Left renal cortex interstitium (tissue), 4 donors: ENCODE results near the gene ACSF2. TPM values are rescaled to one million over a fixed set of nuclear protein-coding genes. Genes with fewer than 3 reads are reported as not detected.
"Not testable (repeated sequence)": the region's sequence is repeated elsewhere in the genome, so short reads cannot be mapped to it uniquely, and the experiment has no call there.

Experiments
- DNase-seq, 4 donors: peaks; one replicate each; pipeline ENCODE4 v3.0.0-alpha.2; 2013; ENCODE audit warnings: low read depth in 4 of 4, low spot score in 2 of 4, missing footprints in 1 of 4
- polyA plus RNA-seq, 4 donors: library from polyadenylated mRNA; unstranded; fragments of 120-200 nt; gene quantifications; one replicate each; pipeline ENCODE4 v1.2.1, GENCODE V29; 2013; ENCODE audit not compliant: insufficient read length in 4 of 4

The ACSF2 gene
- polyA plus RNA-seq, 4 donors = 65.3 to 117 (median 100) TPM

GRCh38 chr17:50461550-50462132 is 35.6 kb downstream of the ACSF2 start:
- DNase-seq = no peak

DNA sequence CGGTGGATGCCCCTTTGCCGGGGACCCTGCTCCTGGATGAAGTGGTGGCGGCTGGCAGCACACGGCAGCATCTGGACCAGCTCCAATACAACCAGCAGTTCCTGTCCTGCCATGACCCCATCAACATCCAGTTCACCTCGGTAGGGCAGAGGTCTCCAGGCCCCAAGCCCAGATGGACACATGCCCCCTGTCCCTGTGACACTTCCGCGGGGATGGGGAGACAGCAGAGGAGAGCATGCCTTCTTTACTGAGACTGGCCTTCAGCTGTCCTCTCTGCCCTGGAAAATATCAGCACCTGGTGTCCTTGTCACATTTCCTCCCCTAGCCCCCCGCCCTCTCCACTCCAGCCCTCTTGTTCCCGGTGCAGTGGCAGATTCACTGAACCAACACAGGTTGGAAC is 36.4 kb downstream of the ACSF2 start:
- no peak for DNase-seq

DNA sequence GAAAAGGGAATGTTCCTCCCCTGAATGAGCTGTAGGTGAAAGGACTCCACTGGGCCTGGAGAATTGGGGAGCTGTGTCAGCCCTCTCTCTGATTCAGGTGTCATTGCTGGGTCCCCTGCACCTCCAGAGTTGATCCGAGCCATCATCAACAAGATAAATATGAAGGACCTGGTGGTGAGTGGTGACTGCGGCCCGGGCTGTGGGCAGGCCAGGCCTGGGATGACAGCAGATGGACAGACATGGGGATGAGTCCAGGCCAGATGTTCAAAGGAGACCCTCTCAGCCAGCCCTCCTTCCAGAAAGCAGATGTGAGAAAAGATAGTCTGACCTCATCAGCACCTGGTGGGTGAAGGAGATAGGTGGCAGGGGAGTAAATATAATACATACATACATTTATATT is 38.1 kb downstream of the ACSF2 start:
- no peak for DNase-seq

- no peak for DNase-seq
These were observed 38.7 kb downstream of the ACSF2 start for GRCh38 chr17:50464736-50465135.

GRCh38 chr17:50465171-50465570 is 39.2 kb downstream of the ACSF2 start:
- DNase-seq = no peak

DNA sequence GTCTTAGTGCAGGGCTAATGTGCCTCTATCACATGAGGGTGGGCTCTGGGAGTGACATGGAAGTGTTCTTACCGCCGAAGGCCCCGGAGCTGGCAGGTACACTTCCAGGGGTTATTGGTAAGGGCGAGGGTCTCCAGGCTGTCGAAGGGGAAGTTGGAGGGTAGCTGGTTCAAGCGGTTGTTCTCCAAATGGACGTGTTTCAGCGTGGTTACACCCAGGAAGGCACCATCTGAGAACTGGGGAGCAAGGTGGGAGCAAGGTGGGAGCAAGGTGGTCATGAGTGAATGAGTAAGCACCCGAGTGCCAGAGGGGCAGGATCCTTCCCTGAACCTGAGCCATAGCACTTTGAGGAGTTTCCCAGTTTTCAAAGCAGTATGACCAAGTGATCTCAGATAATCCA is 39.6 kb downstream of the ACSF2 start:
- no peak for DNase-seq

DNA sequence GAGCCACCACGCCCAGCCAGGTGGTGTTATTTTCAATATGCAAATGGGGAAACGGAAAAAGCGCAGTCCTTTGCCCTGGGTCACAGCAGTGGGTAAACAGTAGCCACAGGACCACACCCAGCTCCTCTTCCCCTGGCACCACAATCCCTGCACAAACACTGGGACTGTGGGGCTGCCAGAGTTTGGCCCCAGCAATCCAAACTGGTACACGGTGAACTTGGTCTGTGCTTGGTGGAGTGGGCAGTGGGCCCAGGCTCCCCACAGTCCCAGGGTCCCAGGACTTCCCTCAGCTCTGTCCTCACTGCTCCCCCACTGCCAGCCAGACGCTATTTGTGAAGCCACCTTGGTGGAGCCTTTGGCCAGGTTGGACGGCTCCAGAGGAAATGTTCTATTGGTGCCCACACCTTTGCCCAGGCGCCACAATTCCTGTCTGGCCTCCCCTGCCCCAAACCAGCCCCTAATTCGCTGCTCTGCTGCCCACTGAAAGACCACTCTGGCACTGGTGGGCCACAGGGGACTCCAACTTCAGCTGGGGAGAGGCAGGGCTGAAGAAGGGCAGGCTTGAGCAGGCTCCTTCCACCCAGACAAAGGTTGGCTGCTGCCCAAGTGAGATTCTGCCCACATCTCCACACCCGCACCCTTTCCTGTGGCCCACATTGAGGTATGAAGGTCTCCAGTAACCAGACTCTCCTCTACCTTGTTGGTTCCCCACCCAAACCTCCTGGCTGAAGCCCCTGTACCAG is 40.5 kb downstream of the ACSF2 start:
- no peak for DNase-seq

DNA sequence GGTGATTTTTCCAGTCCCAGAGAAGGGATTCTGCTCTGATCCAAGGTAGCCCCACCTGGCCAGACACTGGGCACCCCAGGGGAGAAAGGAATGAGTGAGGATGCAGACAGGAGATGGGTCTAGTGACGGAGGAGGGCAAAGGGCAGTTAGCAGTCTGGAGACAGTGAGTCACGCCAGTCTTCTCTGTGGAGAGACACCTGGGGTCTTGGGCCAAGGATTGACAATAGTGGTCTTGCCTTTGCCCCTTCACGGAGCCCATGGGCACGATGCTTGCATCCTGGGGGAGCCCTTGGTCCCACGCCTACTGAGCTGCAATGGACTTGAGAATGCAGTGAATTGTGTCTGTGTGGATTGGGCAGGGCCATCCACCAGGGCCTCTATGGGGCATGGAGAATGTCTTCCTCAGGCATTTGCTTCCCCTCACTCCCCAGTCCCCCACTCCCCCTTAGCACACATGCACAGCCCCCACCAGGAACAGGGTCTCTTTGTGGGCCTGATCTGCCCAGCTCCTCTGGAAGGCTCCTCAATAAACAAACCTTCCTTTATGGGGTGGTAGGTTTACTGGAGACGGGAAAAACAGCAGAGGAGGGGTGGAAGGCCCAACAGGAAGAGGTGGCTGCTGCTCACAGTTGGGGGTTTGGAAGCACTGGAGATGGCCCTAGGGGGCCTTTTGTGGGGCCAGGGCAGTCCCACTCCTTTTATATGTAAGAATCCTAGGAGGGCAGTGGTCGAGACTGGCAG is 41.3 kb downstream of the ACSF2 start:
- no peak for DNase-seq

GRCh38 chr17:50467855-50468303 is 41.9 kb downstream of the ACSF2 start:
- DNase-seq = no peak

DNA sequence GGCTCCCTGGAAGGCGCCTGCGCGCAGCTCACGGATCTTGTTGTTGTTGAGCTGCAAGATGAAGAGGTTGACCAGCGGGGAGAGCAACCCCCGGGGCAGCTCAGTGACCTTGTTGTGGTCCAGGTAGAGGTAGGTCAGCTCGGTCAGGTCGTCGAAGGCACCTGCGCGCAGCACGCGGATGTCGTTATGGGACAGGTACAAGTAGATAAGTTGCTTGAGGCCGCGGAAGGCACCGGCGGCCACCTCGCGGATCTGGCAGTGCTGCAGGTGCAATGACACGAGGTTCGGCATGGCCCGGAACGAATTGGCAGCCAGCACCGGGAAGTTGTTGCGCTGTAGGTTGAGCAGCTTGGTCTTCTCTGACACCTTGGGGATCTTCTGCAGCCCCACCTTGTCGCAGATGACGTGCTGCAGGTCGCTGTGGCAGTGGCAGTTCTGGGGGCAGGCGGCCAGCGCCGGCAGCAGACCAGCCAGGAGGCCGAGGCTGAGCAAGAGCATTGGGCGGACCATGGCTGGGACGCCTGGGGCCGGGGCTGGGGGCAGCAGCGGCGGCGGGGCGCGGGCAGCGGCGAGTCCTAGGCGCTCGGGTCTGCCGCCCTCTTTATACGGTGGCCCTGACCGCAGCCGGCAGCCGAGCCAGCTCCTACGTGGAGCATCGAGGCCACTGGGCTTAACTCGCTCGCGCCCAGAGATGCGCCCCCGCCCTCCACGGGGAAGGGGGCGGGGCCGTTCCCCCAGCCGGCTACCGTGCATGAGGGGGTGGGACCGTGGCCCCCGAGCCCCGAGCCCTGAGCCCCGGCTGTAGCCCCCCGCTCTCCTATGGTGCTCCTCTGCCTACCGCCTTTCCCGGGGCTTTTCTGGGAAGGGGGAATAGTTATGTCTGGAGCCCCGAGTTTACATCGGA is 42.5 kb downstream of the ACSF2 start, which contains the start of gene CHAD:
Gene CHAD, minus strand, starts transcription at position 577 of the 904 bp plus-strand sequence. Its CDS starts 67 bp downstream, at position 510.
- no peak for DNase-seq

DNA sequence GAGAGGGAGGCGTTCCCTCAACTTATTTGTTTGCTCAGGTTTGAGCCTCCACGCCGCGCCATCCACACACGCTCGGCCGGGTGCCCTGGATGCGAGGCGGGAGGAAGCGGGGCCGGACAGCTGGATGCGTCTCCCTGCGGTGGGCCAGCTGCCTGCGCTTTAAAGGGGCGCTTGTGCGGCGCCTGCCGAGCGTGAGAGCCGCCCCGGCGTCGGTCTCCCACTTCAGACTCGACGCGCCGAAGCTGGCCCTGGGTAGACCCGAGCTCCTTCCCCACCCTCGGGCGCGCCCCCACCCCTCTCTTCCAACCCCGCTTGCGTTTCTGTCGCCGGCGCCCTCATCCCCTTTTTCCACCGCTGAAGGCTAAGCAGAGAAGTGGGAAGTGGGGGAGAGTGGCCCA is 43.2 kb downstream of the ACSF2 start:
- no peak for DNase-seq

DNA sequence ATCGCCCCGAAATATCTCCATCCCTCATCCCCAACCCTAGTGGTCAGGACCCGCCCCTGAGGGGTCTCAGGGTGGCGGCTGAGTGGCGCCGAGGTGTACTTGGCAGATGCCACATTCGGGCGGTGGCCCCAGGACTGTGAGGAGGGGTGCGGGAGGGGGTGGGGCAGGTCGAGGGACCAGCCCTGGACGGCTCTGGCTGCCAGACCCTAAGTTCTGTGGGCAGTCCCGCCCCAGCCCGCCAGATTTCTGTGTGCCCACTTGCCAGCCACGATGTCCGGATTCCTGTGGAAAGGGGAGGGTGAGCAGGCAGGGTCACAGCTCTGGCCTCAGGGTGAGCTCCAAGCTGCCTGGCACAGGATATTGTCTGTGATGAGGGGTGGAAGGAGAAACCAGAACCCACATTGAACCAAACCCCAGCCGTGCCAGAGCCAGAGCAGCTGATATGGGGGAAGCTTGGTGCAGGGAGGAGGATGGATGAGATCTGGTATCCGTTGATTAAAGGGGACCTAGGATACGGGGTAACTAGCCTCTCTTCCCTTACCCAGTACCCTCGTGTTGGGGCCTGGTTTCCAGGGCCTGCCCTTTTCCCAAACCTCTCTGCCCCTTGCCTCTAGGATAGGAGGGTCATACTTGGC is 43.8 kb downstream of the ACSF2 start:
- DNase-seq = no peak

- DNase-seq = no peak
These were observed 44.4 kb downstream of the ACSF2 start for GRCh38 chr17:50470426-50470825.

DNA sequence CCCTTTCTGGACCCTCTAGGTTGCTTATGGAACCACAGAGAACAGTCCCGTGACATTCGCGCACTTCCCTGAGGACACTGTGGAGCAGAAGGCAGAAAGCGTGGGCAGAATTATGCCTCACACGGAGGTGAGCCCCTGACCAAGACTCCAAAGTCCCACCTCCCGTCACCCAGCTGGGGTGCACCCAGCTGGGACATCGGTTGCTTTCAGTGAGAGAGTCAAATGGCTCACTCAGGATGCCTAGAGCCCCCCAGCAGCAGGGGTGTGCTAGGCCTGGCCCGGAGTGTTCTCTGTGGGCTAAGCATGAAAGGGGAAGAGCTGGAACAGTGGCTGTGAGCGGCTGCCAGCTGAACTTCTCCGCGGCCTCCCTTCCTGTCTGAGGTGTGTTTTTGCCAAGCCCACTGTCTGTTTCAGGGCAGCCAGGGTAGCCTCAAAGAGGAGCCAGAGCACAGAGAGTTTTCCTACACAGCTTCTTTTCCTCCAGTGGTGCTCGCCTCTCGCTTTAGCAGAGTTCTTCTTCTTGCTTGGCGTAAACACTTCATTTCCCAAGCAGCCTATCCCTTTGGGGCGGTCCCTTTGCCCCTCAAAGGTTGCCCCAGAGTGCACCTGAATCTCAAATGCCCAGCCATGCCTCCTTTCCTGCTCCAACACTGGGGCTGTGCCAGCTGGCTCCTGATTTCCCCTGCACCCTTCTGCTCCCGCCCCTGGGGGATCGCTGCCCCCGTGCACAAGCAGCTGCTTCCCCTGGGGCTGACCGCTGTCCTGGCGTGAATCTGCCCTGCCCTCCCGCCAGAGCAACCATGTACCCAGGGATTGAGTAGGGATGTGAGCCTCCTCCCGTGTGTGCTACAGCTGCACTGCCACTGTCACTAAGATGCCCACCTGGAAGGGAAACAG is 45.2 kb downstream of the ACSF2 start:
- no peak for DNase-seq

DNA sequence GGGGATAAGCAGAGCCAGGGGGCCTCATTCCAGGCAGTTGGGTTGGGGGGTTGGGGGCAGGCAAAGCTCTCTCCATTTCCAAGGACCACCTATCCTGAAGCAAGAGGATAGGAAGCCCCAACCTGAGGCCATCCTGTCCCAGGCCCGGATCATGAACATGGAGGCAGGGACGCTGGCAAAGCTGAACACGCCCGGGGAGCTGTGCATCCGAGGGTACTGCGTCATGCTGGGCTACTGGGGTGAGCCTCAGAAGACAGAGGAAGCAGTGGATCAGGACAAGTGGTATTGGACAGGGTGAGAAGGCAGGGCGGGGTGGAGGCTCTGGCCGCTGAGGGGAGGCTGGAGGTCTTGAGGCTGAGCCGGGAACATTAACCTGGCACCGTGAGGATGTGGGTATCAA is 46.3 kb downstream of the ACSF2 start:
- no peak for DNase-seq

GRCh38 chr17:50472761-50473161 is 46.7 kb downstream of the ACSF2 start:
- not testable (repeated sequence) for DNase-seq

GRCh38 chr17:50473901-50474300 is 47.9 kb downstream of the ACSF2 start:
- no peak for DNase-seq

- no peak for DNase-seq
These were observed 48.5 kb downstream of the ACSF2 start for GRCh38 chr17:50474523-50474922.

GRCh38 chr17:50475362-50475761 is 49.3 kb downstream of the ACSF2 start:
- no peak for DNase-seq
